DMS79 (cell line): ENCODE measurements around the gene PRLH.

Experiments
- DNase-seq: peaks from one replicate; lab custom pipeline; 2025; lab: John Stamatoyannopoulos, UW

PRLH gene, protein sequence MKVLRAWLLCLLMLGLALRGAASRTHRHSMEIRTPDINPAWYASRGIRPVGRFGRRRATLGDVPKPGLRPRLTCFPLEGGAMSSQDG

DNA sequence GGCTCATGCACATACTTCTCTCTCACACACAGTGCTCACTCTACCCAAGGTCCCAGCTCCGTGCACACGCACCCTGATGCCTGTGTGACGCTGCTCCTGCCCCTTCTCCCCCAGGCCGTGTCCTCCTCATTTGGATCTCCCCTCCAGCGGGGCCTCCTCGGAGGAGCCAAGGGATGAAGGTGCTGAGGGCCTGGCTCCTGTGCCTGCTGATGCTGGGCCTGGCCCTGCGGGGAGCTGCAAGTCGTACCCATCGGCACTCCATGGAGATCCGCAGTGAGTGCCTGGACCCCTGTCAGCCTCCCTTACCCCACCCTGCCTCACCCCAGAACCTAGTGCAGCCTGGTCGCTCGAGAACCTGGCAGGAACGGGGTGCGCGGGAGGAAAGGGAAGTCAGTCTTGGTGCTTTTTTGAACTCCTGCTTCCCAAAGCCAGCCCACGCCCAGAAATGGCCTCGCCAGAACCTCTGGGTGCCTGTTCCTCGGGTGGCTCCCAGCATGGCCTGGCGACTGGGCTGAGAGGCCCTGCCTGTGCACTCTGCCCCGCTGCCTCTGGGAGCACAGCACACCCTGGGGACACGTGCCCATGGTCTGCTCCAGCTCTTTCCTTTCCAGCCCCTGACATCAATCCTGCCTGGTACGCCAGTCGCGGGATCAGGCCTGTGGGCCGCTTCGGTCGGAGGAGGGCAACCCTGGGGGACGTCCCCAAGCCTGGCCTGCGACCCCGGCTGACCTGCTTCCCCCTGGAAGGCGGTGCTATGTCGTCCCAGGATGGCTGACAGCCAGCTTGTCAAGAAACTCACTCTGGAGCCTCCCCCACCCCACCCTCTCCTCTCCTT lies at the start of gene PRLH:
TSS of gene PRLH (plus strand) at position 174 of the 835 bp plus-strand sequence. CDS start at position 174, 0 bp downstream.
- no peak for DNase-seq

DNA sequence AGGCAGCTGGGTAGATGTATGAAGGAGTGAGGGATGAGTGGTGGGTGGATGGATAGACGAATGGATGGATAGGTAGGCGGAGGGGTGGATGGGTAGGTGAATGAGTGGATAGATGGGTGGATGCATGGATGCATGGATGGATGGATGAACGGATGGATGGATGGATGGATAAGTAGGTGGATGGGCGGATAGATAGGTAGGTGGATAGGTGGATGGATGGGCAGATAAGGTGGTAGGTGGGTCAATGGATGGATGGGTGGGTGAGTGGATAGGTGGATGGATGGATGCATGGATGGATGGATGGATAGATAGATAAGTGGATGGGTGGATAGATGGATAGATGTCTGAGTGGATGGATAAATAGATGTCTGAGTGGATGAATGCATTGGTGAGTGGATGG lies 49.2 kb upstream of the PRLH start:
- DNase-seq = no peak

DNA sequence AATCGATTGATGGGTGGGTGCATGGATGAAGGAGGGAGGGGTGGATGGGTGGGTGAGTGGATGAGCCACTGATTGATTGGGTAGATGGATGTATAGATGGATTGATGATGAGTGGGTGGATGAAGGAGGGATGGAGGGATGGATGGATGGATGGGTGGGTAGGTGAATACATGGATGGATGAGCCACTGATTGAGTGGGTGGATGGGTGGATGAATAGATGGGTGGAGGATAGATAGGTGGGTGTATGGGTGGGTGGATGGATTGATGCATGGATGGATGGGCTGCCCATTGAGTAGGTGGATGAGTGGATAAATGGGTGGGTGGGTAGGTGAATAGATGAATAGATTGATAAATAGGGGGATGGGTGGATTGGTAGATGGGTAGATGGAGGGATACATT lies 48.4 kb upstream of the PRLH start:
- no peak for DNase-seq

DNA sequence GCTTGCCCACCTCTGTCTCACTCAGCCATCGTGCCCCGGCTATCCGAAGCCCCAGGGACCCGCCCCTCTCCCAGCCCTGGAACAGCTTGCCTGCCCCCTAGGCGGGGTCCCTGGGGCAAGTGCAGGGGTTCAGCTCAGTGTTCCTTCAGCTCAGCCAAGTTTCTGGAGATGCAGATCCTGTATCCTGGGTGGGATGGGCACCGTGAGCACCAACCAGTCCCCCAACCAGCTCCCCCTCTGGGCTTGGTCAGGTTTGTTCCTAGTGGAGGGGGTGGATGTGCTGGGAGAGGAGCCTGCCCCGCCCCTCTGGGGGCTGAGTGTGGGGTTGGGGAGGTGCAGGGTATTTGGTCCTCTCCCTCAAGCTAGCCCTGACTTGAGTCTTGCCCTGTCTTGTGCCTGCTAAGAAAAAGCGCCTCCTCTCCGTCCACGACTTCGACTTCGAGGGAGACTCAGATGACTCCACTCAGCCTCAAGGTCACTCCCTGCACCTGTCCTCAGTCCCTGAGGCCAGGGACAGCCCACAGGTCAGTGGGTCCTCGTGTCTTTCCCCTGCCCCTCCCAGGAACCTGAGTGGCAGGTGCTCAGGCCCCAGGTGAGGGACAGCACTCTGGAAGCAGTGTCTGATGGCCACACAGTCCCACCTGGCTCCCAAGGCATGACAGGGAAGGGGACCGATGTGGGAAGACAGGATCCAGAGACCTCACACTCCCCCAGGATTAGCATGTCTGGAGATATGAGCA lies 46.7 kb upstream of the PRLH start:
- no peak for DNase-seq

DNA sequence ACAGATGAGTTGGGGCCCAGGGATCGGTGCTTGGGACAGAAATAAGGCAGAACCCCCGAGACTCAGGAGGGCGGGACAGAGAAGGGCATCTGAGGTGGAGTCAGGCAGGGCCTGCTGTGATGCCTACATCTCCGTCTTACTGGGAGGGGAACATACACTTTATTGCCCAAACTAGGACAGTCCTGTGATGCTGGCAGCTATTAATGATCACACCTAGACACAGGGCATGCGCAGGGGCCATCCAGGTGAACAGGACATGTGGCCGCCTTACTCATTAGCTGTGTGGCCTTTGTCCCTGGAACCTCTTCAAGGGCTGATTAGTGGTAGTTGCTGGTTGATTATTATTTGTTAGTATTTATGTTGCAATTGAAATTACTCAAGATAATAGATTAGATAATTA lies 46.1 kb upstream of the PRLH start:
- DNase-seq = no peak

DNA sequence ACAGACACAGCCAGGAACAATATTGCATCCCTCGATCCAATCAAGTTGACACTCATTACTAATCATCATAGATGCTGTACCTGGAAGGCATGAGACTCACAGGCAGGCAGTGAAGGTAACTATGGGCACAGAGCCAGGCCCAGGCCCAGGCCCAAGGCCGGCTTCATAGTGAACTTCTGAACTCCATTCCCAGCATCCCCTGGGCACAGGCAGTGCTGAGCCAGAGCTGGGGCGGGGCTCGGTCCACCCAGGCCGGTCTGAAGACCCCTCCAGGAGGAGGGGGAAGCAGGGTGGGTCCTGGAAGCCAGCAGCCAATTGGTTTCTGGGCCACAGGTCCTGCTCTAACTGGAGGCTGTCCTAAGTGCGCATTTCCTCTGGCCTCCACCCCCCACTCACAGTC lies 41.7 kb upstream of the PRLH start:
- no peak for DNase-seq

DNA sequence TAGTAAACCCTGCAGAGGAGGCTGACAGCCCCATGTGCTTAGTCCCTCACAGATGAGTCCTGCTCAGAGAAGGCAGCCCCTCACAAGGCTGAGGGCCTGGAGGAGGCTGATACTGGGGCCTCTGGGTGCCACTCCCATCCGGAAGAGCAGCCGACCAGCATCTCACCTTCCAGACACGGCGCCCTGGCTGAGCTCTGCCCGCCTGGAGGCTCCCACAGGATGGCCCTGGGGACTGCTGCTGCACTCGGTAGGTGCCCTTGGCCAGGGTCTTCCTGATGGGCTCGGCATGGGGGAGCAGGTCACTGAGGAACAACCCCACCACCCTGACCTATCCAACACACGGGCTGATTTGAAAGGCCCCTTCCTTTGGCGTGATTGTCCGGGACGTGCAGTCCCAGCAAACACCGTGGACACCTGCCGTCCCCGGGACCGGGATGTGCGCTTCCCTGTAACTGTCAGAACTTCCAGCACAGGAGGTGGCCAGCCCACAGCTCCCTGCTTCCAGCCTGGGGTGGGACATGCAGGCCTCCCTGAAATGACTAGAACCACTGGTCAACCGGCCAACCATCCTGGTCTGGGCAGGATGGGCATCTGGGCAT lies 40.7 kb upstream of the PRLH start:
- DNase-seq = no peak

DNA sequence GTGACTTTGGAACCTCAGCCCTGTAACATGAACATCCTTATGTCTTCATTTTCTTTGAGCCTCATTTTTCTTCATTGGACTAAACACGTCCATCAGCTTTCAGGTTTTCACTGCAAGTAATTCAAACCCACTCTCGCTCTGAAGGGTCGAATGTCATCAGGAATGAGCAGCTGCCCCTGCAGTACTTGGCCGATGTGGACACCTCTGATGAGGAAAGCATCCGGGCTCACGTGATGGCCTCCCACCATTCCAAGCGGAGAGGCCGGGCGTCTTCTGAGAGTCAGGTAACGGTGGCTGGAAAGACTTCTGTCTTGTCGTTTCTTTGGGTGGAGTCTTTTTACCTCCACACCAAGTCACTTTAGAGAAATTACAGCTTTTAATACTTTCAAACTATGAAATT lies 39.1 kb upstream of the PRLH start:
- DNase-seq = no peak

DNA sequence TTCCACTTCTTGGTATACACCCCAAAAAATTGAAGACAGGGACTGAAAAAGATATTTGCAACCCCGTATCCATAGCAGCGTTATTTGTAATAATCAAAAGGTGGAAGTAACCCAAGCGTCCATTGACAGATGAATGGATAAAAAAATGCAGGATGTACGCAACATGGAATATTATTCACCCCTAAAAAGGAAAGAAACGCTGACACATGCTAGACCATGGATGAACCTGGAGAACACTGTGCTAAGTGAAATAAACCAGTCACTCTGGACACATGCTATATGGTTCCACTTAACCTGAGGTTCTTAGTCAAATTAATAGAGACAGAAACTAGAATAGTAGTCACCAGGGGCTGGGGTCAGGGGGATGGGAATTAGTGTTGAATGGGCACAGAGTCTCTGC lies 38.6 kb upstream of the PRLH start:
- DNase-seq = no peak

DNA sequence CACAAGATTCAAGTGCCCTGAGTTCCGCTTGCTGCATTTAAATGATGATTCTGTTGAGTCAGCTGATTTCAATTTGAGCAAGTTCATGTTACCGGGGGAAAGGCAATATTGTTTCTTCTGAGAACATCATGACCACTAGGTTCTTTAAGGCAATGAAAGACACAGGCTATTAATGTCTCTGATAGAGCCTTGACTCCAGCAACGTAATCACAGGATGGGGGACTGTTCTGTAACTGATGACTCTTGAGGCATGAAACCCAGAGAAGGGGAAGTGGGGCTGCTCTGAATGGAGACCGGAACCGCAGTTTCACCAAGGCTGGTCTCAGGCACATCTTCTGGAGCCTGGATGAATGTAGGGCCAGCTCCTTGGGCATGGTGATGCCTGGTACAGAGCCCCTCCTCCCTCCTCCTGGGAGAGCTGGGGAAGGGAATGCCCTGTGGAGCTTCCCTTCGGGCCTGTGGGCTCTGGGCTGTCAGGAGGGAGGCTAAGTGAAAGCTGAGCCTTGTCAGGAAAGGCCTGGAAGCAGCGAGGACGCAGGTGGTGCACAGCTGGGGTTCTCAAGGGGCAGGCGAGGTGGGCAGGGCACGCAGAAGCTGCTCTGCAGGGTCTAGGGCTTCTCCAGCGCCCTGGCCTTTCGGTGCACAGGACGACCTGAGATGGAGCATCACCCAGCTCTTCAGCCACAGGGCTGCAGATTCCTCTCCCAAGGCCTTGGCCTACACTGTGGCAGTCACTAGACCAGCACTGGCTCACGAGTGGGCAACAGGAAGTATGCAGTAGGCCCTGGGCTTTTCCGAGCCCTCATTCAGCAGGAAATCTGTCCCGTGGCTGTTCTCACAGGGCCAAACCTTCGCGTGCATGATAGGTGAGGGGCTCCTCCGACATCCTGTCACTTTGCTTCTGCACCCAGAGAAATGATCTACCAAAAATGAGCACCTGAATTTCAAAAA lies 36.6 kb upstream of the PRLH start:
- DNase-seq = no peak

DNA sequence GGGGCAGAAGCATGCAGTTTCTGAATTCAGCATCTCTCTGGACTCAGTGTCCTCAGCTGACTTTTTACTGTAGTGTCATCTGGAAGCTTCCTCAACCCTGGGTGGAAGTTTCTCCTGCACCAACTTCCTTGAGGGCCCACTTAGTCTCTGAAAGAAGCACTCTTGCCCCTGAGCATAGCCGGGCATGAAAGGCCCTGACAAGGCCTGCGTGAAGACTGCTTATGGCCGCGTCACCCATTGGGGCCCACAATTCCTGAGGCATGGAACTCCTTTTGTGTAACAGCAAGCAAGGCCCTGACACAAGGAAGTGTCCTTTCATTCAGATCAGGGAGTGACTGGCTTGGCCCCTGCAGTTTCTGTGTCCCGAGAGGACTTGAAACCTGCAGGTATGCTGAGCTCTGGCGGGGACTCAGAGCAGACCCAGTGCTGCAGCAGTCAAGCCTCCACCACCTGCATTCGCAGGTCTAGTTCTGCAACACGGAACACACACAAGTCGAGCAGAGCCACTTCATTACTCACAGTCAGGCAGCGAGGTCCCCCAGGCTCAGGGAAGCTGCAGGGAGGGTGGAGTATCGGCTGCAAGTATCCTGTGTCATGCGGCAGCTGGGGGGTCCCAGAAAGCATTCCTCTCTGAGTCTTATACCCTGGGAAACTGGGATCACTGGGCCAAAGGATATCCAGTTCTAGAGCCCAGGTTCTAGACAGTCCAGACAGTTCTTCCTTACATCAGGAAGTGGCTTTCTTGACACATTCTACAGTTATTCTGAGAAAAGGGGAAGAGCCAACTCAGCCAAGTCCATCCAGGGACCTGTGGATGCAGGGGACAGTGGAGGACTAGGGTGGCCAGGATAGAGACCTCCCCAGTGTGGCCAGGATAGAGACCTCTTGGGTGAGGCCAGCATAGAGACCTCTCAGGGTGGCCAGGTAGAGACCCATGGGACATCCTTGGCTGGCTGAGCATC lies 35.6 kb upstream of the PRLH start:
- DNase-seq = no peak

DNA sequence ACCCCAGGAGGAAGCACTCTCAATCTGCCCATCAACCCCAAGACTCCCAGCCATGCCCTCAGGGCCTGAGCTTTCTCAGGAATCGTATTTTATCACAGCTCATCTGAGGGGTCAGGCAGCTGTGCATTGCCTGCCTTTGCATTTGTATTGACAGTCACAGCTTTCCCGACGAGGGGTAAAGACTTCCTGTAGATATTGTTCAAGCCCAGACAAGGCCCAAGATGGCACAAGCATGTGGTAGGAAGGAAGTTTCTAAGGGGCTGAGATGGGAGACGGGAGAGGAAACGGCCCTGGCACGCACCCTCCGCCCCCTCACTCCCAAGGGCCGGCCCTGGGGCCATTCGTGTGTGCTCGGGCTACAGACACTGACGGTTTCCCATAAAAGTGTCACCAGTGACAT lies 34.2 kb upstream of the PRLH start:
- no peak for DNase-seq

DNA sequence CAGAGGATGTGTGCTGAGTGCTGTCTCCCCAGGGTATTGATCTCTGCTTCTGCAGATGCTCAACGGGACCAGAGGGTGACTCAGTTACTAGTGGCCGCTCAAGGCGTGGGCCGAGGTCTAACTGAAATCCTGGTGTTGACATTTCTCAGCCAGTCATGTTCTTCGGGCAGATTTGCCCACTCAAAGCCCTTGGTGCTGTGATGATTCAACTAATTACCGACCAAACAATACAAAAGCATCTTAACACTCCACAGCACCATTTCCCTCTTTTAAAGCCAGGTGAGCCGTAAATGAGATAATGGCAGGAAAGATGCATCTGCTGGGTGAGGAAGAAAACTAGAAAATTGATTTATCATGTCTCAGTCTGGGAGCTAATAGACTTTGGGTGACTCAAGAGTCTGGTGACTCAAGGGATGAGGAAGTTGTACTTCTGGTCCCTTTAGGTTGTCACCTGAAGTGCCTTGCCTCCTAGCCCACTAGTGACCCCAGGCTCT lies 32.7 kb upstream of the PRLH start:
- DNase-seq = no peak

DNA sequence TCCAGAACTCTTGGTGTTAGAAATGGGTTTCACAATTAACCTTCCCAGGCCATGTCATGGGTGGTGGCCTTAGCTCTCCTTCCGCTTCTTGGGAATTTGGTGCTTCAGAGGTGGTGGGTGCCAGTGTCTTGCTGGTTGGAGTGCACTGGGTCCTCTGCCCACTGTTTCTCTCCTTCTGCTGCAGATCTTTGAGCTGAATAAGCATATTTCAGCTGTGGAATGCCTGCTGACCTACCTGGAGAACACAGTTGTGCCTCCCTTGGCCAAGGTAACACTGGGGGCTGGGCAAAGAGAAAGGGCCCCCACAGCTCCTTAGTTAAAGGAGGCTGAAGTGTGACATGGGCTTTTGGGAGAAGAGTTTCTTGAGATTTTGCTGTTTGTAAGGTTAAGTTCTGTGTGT lies 32.0 kb upstream of the PRLH start:
- DNase-seq = no peak

DNA sequence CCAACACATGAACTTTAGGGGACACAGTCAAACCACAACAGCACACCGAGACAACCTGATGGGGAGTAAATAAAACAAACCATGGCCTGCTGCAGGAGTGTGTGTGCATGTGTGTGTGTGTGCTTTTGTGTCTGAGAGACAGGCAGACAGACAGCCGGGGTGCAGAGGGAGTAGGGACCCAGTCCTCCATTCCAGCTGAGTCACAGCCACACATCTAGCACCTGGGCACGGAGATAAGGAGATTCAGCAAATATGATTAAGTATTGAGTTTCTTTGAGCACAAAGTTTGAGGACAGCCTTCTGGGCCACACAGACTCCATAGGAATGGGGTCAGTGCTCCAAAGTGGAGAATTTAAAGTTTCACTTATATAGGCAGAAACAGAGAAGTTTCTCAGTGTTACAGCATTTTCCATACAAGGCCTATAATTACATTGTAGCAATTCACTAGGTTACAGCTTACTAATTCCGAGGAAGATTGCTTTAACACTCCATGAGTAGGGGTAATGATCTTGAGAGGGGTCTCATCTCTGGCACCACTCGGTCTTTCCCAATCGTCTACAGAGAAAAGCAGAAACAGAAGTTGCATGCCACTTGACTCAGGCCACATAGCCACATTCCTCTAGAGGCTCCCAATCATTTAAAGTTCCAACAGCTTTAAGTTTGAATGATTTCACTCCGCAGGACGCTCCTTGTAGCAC lies 30.8 kb upstream of the PRLH start:
- DNase-seq = no peak

DNA sequence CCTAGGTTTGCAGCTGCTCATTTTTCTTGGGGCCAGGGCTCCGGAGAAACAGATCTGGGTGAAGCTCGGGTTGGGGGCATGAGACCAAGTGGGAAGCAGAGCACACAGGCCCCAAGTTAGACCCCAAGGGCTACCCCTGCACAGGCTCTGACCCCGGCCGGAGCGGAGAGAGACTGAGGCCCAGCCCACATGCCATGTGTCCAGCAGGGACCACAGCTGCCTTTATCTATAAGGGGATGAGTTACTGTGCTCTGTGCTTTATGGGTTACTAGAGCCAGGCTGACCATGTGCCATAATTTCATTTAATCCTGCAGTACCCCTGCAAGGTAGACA lies 30.3 kb upstream of the PRLH start:
- no peak for DNase-seq

DNA sequence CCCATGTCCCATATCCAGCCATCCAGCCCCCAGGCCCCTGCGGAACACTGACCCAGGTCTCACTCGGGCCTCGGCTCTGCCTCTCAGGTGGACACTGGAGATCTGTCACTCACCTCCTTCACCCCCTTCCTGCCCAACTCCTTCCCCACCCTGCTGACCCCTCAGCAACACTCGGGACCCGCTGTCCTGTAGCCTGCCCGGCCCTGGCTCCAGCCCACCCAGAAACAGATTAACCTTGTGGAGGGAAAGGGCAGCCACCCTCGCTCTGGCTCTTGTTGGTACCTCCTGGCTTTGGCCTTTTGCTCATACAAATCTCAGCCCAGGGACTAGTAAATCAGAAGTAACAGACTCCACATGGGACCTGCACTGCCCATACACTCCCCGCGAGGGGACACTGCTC lies 29.8 kb upstream of the PRLH start:
- DNase-seq = no peak

DNA sequence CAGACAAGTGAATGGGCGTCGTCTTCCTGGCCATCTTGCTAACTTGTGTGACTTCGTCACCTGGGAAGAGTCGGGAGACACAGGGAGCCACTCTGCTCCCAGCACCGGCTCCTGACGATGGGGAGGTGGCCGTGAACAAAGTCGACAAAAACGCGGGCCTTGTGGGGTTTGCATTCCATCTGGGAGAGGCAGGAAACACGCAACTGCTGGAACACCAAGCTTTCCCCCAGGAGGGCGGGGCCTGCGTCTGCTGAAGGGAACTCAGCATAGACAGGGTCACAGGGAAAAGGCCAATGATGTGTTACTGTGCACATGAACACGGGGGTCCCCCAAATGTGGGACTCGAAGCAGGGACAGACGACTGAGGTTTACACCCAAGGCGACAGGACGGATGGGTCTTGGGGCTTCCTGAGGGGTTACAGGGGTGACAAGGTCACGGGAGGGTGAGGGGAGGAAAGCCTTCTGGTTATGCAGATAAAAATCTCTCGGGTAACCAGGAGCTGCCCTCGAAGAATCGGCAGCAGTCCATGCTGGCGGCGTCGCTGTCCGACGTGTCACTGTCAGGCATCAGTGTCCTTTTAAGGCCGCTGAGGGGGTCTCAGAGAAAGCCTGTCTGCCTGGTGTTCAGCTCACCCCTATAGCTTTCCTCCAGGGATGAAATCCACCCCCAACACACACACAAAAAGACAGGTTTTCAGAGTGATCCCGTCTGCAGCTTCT lies 28.2 kb upstream of the PRLH start:
- DNase-seq = no peak

DNA sequence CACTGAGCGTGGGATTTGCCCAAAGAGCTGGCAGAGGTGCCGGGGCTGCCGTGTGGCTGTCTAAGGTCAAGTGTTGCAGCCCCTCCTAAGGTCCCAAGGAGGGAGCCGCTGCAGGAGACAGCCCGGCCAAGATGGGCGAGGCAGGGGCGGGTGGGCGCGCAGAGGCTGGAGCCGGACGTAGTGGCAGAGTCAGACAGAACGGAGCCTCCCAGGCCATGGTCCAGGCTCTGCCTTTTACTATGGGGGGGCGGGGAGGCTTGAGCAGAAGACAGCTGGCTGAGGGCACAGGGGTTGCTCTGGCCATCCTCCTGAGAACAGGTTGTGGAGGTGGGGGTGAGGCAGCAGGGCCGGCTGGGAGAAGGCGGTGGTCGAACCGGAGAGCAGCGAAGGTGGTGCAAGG lies 27.5 kb upstream of the PRLH start:
- DNase-seq = no peak
